DMS153 treated with DMSO at 0.1 percent for 48 hours (cell line): ENCODE results near the gene CFAP161.

Experiments
- DNase-seq: peaks from one replicate; lab custom pipeline; 2025; ENCODE audit not compliant: unreplicated experiment; lab: John Stamatoyannopoulos, UW

Gene CFAP161, protein sequence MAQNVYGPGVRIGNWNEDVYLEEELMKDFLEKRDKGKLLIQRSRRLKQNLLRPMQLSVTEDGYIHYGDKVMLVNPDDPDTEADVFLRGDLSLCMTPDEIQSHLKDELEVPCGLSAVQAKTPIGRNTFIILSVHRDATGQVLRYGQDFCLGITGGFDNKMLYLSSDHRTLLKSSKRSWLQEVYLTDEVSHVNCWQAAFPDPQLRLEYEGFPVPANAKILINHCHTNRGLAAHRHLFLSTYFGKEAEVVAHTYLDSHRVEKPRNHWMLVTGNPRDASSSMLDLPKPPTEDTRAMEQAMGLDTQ

DNA sequence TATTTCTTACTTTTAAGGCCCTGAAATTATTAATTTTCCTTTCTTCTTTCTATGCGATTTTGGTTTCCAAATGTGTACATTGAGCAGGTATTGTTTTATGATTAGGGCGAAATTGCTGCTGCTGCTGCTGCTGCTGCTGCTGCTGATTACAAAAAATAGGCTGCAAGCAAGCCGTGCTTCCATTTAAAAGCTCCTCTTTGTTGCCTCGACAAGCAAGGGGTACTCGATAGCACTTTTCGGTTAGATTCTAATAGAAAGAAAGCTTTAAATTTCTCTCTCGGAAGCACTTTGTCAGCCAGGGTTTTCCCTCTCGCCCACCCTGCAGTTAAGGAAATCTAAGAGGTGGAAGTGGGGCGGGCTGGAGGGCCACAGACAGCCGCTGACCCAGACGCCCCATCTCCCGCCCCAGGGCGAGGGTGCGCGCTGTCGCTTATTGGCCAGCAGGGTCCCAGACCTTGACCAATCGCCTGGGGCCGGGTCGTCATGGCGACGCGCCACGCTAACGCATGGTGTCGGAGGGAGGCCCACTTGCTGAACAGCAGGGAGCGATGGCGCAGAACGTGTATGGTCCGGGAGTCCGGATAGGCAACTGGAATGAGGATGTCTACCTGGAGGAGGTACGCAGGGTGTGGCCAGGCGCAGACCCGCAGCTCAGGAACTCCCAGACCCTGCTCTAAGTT lies at the start of gene CFAP161:
Gene CFAP161 (plus strand): TSS at position 489 of the 680 bp plus-strand sequence. CDS start 60 bp downstream, at position 549.
- peak; percentile 19 for DNase-seq

DNA sequence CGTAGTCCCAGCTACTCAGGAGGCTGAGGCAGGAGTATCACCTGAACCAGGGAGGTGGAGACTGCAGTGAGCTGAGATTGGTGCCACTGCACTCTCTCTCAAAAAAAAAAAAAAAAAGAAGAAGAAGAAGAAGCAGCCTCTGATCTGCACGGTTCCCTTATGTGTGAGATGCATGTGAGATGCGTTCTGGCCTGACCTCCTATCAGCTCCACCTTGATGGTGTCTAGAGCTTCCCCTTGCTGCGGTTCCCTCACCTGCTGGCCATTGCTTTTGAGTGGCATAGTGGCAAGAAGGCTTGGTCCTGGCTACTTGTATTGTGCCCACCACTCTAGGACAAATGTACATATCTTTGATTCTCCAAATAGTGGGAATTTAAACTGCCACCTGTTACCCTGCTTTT lies 49.4 kb upstream of the CFAP161 start:
- no peak for DNase-seq

DNA sequence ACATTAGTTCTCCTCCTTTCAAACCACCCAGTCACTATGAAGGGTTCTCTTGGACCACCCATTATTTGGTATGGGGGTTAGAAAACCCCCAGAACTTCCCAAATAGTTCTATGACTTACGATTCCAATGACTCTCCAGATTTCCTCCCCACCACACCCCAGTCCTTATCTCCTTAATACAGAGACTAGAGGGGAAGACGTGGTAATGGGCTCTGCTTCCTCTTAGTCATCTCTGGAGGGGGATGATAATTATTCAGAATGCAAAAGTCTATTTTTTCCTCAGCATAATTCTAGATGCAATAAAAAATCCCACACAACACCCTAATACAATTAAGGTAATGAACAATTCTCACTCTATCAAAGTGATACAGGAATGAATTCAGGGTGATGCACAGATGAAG lies 48.9 kb upstream of the CFAP161 start:
- no peak for DNase-seq

DNA sequence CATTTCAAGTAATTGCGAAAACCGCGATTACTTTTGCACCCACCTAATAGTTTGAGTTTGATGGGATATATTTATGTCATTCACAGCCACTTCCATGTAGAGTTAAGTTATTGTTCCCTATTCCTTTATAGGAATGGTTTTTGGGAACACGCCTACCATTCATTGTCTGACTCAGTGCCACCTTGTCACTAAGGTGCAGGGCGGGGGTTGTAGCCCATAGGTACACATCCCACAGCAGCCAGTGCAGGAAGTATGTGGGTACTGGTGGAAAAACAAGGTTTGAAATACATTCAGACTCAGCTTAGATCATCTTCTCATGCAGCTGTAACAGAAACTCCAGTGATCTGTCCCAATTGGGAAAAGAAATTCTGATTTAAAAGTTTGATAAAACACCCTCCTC lies 48.2 kb upstream of the CFAP161 start:
- no peak for DNase-seq

DNA sequence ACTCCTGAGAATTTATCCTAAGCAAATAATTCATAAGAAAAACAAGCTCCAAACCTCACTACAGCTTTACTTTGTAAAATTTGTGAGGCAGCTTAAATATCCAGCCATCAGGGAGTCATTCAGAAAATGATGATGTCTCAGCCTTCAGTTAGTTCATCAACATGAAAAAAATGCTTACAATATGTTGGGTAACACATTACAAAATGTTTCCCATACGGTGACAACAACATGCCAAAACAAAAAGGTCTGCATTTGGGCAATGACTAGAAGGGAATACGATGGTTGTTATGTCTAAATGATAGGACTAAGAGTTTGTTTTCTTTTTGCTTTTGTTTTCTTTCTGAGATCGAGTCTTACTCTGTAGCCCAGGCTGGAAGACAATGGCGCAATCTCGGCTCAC lies 47.0 kb upstream of the CFAP161 start:
- no peak for DNase-seq

DNA sequence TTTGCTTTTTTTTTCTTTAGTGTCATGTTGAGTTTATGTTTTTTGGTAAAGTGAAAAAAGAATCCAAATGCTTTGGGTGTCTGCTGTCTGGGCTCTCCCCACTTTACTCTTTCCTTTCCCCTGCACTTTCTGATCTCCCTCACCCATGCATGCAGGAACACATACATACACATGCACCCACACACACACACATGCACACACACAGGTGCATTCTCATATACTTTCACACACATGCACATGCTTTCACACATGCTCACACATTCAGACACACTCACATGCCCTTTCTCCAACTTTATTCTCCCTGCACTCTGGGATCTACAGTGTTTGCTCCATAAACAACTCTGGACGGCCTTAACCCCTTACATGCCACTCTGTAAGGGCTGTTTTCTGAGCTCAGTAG lies 46.4 kb upstream of the CFAP161 start:
- no peak for DNase-seq

DNA sequence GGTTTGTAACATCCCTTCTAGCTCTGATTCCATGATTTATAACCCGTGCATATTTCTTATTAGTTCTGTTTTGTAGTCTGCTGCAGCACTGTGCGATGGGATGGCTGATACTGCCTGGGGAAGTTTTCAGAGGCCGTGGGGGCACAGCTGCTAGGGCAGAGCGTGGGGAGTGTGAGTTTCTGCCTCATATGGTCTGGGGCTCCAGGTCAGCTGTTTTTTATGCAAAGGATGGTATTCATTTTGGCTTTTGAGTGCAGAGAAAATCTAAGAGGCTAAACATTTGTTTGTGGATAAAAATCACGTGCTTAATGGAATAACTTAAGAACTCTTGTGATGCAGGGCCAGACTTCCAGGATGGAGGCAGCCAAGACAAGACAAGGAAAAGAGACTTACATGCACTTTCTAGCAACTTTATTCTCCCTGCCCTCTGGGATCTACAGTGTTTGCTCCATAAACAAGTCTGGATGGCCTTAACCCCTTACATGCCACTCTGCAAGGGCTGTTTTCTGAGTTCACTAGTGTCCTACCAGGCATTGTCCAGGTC lies 45.5 kb upstream of the CFAP161 start:
- no peak for DNase-seq

DNA sequence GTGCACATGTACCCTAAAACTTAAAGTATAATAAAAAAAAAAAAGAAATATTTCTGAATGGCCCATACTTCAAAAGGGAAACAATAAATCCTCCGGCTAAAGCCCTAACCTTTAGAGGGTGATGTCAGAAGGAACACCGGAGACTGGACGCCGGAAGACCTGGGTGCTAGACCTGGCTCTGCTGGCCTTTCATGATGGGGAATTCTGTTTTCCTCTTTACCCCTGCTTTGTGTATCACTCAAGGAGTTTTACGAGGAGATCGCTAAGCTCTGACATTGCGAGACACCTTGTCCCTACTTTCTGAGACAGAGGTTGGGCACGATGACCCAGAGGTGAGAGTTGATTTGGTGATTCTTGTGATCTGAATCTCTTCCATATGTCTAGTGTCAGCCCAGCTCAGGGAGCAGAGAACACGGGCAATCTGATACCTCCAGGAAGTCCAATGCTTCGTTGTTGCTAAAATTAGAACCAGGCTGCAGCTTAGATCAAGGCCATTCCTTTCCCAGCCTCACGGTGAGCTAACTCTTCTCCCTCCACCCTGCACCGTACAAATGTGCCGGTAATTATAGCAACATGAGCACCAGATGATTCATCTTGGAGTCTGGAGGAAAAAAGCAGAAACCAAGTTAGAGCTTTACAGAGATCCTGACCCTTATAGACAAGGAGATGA lies 42.0 kb upstream of the CFAP161 start:
- DNase-seq, result no peak

DNA sequence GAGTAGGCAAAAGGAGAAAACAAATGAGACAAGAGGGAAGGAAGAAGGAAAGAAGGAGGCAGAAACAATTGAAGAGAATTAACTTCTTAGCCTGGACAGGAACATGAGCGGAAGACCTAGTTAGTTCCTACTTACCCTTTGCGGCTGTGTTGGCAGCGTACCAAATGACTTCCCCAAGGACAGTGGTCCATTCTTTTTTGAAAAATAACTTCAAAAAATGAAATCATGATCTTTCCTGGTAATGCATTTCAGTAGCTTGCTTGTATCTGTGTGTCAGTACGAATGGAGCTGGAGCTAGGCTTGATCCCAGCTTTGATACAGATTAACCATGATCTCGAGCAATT lies 41.5 kb upstream of the CFAP161 start:
- no peak for DNase-seq

DNA sequence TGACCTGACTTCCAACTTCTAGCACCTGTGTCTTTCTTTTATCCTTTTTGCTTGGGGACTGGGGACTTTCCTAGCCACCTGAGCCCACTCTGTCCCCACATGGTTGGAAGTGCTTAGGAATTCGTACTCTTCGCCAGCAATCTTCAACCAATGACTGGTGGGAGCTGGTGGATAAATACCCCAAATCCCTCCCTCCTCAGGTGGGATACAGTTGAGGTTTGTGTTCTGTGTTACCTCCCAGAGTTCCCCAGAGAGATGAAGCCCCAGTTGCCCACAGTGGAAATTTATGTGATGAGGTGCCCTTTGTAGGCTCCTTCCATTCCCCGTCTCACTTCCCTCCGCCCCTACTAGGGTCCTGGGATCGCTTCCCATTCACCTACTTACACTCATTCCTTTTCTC lies 40.1 kb upstream of the CFAP161 start:
- DNase-seq, result no peak

DNA sequence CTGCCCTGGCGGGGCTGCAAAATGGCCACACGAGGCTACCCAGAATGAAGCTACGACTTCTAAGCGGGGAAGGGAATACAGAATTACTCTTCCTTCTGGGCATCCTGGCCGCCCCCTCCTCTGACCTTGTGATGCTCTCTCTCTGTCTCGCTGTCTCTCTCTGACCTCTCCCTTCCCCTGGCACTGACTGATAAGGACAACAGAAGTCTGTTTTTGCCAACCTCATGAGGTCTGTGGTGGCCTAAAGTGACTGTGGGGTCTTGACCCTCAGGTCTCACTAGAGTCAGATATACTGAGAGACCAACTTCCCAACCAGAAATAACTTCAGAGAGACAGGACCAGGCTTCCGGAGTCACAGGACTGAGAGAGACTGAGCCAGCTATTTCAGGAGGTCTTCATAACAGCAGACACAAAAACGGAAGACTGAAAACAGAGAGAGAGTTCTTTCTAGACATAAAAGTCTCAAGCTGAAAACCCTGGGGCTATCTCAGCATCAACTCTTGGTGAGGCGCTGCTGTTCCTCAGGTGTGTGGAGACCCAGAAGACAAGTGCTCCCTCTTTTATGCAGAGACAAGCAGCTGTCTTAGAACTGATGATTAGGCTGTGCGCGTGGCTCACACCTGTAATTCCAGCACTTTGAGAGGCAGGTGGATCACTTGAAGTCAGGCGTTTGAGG lies 38.2 kb upstream of the CFAP161 start:
- no peak for DNase-seq

DNA sequence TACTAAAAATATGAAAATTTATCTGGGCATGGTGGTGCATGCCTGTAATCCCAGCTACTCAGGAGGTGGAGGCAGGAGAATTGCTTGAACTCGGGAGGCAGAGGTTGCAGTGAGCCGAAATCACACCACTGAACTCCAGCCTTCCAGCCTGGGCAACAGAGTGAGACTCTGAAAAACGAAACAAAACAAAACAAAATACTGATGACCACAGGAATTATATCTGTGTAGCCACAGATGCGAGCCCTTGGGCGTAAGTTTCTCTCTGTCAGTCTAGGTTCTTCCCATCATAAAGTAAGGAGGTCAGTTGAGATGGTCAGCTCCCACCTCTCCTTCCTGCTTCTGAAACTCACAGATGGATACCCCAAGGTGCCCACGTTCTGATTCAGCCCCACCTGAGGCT lies 37.7 kb upstream of the CFAP161 start:
- no peak for DNase-seq

DNA sequence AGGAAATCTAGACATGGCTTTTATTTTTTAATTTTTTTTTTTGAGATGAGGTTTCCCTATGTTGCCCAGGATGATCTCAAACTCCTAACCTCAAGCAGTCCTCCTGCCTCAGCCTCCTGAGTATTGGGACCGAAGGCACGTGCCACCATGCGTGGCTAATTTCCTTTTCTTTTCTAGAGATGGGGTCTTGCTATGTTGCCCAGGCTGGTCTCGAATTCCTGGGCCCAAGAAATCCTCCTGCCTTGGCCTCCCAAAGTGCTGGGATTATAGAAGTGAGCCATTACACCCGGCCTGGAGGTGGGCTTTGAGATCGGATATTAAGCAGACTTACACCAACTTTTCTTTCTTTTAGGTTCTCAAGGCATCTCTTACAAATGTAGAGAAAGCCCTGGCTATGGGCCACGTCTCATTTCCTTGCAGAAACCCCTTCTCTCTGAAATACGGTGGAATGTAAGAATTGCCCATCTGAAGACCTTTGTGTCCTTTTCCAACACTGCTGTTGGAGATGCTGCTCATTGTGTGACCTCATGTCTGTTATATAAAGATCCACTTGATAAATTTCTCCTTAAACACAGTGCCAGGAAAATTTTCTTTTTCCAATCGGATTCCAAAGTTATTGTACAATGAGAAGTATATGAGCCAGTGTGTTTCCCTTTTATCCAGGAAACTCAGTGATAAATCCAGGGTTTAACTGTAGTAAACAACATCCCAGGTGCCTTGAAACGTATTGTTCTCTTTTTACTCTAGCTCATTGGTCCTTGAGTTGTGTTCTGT lies 36.8 kb upstream of the CFAP161 start:
- no peak for DNase-seq

DNA sequence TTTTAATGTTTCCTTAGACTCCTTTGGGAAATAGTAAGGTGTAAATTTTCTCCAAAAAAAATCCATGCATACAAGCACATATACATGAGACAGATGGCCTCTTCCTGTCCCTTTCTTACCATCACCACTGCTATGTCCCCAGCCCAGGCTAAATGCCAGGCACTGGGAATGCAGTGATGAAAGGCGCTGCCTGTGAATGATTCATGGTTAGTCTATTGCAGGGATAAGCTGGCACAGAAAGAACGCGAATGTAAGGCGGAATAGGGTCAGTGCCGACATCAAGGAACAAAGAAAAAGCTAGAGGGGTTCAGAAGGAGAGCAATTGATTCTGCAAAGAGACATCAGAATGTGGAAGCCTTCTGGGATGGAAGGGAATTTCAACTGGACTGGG lies 36.2 kb upstream of the CFAP161 start:
- no peak for DNase-seq

DNA sequence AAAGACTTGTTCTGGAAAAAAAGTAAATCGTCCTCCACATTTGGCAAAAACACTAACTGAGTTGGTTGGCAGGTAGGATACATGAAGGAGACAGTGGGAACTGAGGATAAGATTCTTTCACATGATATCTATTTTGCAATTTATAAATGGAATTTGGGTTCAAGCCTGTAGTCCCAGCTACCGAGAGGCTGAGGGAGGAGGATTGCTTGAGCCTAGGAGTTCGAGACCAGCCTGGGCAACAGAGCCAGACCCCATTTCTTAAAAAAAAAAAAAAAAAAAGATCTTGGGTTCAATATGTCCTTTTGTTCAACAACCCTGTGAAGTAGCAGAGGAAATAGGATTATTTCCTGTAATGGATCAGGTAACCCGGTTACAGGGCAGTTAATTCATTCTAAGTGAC lies 35.7 kb upstream of the CFAP161 start:
- no peak for DNase-seq

DNA sequence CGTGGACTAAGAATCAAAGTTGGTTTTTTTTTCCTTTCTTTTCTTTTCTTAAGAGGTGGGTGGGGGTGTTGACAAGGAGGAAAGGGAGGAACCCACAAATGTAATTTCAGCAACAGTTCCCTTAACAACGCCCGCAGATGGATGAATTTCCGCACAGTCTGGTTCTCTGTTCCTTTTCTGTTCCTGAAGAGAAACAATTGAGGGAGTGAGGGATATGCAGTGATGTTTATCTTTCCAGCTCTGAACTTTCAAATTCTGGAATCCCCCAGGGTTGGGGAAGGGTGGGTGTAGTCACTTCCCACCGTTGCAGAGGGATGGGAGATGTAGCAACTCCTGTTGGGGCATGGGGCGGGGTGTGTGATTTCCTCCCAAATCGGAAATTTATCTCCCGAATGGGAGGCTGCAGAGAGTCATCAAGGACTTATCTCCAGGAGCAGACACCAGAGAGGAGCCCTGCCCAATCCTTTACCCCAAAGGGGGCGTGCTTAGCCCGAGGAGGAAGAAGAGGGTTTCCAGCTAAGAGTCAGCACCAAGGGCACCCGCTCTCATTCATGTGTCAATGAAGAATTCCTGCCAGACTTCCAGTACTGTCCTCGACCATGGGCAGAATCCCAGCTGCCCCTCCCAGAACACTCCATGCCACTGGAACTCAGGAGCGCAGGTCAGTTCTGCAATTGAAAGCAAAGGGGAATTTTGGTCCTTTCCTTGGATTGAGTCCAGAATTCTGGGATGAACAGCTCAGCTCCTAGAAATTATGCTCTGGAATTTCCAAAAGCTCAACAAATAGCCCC lies 35.0 kb upstream of the CFAP161 start:
- no peak for DNase-seq

DNA sequence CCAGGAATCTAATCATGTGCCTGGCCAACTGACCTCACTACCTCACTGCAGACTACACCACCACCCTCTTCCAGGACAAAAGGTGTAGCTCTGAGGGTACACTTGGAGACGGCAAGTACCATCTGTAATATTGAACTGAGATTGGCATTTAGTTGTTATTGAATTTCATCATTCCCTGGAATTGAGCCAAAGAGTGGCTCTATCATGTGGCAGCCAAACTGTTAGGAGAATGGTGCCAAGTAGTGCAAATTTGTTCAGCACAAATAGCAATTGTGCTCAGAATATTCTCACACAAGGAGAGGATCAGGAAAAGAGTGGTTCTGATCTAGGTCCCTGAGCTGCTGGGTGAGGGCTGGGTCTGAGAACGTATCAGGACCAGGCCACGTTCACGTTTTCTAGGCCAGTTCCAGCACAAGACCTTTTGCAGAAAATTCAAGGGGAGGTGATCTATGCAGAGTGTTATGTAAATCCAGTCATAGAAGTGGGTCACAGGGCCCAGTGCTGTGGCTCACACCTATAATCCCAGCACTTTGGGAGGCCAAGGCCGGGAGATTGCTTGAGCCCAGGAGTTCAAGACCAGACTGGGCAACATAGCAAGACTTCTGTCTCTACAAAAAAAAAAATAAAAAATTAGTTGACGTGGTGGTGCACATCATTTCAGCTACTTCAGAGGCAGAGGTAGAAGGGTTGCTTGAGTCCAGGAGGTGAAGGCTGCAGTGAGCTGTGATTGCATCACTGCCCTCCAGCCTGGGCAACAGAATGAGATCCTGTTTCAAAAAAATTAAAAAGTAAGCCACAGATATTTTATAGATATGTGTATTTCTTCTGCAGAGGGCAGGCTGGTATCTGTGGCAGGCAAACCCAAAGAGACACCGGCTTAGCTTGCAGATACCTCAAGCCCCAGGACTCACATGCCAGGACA lies 31.9 kb upstream of the CFAP161 start:
- DNase-seq, result no peak

DNA sequence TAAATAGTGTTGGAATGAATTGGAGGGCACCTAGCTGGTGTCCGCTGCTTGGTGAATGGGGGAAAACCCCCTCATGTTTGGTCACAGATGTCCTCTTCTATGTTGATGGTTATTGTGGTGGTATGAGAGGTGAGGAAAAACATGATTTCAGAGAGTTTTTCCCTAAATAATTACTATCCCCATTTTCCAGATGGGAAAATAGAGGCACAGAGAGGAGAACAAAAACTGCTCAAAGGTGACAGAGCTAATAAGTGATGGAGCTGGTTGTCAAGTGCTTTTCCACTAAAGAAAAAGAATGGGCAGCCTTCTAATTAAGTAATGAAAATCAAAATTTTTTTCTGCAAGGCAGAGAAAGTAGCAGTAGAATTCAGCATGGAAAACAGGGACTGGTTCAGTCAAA lies 30.2 kb upstream of the CFAP161 start:
- DNase-seq, result no peak

DNA sequence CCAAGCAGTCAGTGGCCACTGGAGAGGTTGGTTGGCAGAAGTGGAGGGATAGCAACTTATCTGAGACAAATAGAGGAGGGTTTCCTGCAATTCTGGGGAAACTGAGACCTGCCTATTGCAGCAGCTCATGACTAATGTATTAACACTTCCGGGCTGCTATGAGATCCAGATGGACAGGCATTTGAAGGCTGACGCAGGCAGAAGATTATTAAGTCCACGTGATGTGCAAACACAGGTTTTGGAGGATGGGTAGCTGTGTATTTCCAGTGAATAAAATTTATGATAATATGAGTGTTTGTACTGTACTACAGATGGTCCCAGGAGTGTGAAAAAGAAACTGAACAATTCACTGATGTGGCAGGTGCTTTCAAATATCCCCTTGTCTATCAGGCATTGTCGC lies 28.5 kb upstream of the CFAP161 start:
- DNase-seq, result no peak
